LNCAP (cell line): Measurements from ENCODE around the gene AP2A1.

ENCODE experiments used
- CTCF ChIP-seq: fragments of 450-650 bp; IDR thresholded peaks from 2 replicates; pipeline ENCODE4 v1.5.1; 2017; ENCODE audit warnings: mild to moderate bottlenecking

AP2A1 gene

DNA sequence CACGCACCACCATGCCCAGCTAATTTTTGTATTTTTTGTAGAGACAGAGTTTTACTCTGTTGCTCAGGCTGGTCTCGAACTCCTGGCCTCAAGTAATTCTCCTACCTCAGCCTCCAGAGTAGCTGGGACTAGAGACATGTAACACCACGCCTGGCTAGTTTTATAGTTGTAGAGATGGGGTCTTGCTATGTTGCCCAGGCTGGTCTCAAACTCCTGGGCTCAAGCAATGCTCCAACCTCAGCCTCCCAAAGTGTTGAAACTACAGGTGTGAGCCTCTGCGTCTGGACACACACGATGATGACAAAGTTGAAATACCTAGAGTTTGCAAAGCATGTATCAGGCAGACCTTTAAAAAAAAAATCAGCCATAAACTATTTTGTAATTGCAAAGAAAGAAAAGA is 79.6 kb downstream of the AP2A1 start:
- no peak for TF ChIP-seq CTCF

DNA sequence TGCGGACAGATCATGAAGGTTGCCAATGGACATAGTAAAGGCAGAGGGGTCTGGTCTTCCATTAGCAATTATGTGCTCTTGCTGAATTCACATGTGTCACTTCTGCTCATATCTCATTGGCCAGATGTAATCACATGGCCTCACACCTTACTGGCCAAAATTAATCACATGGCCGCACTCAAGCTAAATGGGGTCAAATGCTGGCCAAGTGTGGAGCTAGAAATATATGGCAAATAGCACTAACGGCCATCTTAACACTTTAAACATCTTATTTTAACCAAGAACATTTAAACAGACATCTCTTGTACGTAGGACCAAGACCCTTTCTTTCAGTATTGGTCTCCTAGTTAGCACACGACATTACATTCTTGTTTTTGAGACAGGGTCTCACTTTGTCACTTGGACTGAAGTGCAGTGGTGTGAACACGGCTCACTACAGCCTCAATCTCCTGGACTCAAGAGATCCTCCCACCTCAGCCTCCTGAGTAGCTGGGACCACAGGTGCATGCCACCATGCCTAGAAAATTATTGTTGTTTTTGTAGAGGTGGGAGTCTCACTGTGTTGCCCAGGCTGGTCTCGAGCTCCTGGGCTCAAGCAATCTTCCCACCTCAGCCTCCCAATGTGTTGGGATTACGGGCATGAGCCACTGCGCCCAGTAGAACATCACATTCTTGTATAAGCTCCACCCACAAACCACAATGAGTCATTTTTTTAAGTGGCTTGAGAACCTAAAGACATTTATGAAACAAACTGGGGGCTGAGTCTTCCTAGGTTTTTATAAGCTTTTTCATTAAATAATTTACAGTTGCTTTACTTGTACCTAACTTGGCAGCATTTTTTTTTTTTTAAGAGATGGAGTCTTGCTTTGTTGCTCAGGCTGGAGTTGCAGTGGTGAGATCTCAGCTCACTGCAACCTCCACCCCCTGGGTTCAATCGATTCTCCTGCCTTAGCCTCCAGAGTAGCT is 81.2 kb downstream of the AP2A1 start:
- TF ChIP-seq CTCF: no peak

DNA sequence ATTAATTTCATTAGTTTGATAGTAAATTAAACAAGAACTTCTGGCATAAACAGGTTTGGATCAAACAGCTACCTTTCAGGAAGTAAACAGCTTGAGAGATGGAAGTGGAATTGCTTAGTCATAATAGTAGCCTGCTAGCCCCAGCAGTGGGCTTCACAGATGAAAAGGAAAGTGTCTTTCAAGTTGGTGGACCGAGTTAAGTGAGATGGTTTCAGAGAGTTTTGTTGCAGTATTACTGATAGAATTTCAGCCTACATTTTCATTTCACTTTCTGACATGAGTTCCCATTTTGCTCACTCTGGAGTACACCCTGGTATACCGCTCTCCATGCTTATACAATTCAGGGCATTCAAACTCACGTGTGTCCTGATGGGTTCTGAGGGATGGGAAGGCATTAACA is 82.1 kb downstream of the AP2A1 start:
- TF ChIP-seq CTCF: no peak

GRCh38 chr19:49849433-49850220 is 82.8 kb downstream of the AP2A1 start:
- TF ChIP-seq CTCF: no peak

DNA sequence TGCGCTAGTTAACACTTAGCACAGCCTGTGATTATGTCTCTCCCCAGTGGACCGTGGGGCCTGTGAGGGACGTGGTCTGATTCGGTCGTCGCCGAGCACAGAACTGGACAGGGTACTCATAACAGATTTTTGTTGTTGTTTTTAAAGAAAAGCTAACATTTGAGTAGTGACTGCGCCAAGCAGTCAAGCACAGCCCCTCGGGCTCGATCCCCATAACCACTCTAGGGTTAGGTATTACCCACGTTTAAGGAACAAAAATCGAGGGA is 83.4 kb downstream of the AP2A1 start:
- TF ChIP-seq CTCF: no peak

GRCh38 chr19:49850487-49851342 is 83.9 kb downstream of the AP2A1 start, which contains the start of gene PTOV1:
Gene PTOV1 (plus strand): TSS chr19:49851159.
- no peak for TF ChIP-seq CTCF
